Measurements from ENCODE around the gene TMEM187. TPM values are rescaled to one million over a fixed set of nuclear protein-coding genes. Genes with fewer than 3 reads are reported as not detected.

Gene TMEM187
- total RNA-seq, 2 experiments from 2014 or later, result 1.4 to 4.5 TPM

DNA sequence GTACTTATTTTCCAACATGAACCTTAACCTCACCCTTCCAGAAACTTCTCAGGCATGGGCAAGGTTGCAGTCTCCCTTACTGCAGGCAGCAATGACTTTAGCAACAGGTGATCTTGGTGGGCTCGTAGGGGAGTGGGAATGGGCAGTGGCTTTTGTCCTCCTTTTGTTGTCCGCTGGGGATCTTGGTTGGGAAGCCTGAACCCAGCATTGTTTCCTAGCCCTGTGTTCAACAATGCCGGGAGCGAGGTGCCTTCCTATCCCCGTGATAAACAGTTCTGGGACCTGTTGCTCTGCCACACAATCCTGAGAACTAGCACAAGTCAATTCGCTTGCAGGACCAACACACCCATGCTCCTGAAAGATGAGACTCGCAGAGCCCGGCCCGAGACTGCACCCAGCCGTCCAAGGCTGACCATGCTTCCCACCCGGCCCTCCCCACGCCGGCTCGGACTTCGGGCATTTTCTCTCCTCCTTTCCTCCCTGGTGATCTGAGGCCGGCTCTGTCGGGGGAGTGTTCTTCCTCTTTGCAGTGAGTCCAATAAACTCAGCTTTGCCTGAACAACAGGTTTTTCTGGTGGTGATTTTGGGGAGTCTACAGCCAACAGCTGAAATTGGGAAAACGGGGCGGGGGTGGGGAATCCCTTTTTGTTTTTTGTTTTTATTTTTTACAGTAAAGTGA lies 26.9 kb downstream of the TMEM187 start:
- Histone ChIP-seq H3K4me1 (ENCODE audit: insufficient read depth, low read length, poor library complexity, severe bottlenecking) (peaks cover 18% of the 10 kb centered on the region), H3K9me2 (ENCODE audit: insufficient read depth, low read length) (no peaks in the 10 kb centered on the region), H3K27ac (ENCODE audit: low read depth, low read length, poor library complexity, severe bottlenecking) (no peak overlapping the region), H3K9me3 (ENCODE audit: low read length) (no peaks in the 10 kb centered on the region), H4K20me1 (ENCODE audit: insufficient read depth, low read length) (no peaks in the 10 kb centered on the region), H3K36me3 (ENCODE audit: insufficient read depth, low read length) (no peaks in the 10 kb centered on the region), H3K4me2 (ENCODE audit: low read length) (no peak overlapping the region), H2AFZ (ENCODE audit: low read length) (no peak overlapping the region), H3K4me3 (ENCODE audit: low read depth, low read length, poor library complexity, severe bottlenecking) (no peak overlapping the region), H3K79me2 (ENCODE audit: insufficient read depth, low read depth, low read length) (no peaks in the 10 kb centered on the region)
- no TSS peak for BruUV-seq (replicated peaks)
- POLR2A ChIA-PET, result interaction anchor here (0.6 kb wide), 1 partner anchor 9 kb away, joined by 9 read pairs; no protein-coding TSS in a partner anchor
- intact Hi-C loops (cut with micrococcal nuclease; ENCODE audit: unreplicated experiment), result no loop called here
- no peak for DNase-seq (ENCODE audit: low spot score)
- TF ChIP-seq, protein P1, sequence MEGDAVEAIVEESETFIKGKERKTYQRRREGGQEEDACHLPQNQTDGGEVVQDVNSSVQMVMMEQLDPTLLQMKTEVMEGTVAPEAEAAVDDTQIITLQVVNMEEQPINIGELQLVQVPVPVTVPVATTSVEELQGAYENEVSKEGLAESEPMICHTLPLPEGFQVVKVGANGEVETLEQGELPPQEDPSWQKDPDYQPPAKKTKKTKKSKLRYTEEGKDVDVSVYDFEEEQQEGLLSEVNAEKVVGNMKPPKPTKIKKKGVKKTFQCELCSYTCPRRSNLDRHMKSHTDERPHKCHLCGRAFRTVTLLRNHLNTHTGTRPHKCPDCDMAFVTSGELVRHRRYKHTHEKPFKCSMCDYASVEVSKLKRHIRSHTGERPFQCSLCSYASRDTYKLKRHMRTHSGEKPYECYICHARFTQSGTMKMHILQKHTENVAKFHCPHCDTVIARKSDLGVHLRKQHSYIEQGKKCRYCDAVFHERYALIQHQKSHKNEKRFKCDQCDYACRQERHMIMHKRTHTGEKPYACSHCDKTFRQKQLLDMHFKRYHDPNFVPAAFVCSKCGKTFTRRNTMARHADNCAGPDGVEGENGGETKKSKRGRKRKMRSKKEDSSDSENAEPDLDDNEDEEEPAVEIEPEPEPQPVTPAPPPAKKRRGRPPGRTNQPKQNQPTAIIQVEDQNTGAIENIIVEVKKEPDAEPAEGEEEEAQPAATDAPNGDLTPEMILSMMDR (conservative IDR thresholded peaks at IDR 0.05; ENCODE audit: low read length), result no peak
- no peak for TF ChIP-seq EZH2phosphoT487 (IDR thresholded peaks at IDR 0.05; ENCODE audit: borderline replicate concordance, low read depth, low read length)
- CTCF ChIA-PET (ENCODE audit: unreplicated experiment), result no interaction called here

DNA sequence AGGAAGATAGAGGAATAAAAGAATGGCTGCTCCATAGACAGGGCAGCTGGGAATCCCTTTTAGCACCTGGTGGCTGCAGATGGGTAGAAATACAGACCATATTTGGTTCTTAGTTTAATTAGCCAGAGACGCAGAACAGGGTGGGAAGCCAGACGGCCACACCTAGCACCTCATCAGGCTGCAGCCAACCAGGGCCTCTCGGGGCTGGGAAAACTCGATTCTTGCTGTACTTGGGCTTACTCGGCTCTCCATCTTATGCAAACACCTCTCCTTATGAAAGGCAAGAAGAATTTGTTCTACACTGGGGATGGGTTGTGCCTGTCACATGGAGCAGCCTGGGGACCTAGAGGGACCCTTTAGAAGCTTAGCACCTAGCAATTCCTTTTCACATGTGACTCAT lies 27.5 kb downstream of the TMEM187 start:
- POLR2A ChIA-PET, result no interaction called here
- Histone ChIP-seq H3K9me2 (ENCODE audit: insufficient read depth, low read length) (no peaks in the 10 kb centered on the region), H3K4me3 (ENCODE audit: low read depth, low read length, poor library complexity, severe bottlenecking) (no peak overlapping the region), H3K9me3 (ENCODE audit: low read length) (no peaks in the 10 kb centered on the region), H3K27ac (ENCODE audit: low read depth, low read length, poor library complexity, severe bottlenecking) (no peak overlapping the region), H3K4me2 (ENCODE audit: low read length) (no peak overlapping the region), H3K4me1 (ENCODE audit: insufficient read depth, low read length, poor library complexity, severe bottlenecking) (peaks cover 19% of the 10 kb centered on the region), H3K36me3 (ENCODE audit: insufficient read depth, low read length) (no peaks in the 10 kb centered on the region), H2AFZ (ENCODE audit: low read length) (no peak overlapping the region), H3K79me2 (ENCODE audit: insufficient read depth, low read depth, low read length) (no peaks in the 10 kb centered on the region), H4K20me1 (ENCODE audit: insufficient read depth, low read length) (no peaks in the 10 kb centered on the region)
- TF ChIP-seq EZH2phosphoT487 (IDR thresholded peaks at IDR 0.05; ENCODE audit: borderline replicate concordance, low read depth, low read length), result no peak
- TF ChIP-seq, protein P1 (conservative IDR thresholded peaks at IDR 0.05; ENCODE audit: low read length), result no peak
- intact Hi-C loops (cut with micrococcal nuclease; ENCODE audit: unreplicated experiment), result no loop called here
- no TSS peak for BruUV-seq (replicated peaks)
- no peak for DNase-seq (ENCODE audit: low spot score)
- CTCF ChIA-PET (ENCODE audit: unreplicated experiment), result no interaction called here

DNA sequence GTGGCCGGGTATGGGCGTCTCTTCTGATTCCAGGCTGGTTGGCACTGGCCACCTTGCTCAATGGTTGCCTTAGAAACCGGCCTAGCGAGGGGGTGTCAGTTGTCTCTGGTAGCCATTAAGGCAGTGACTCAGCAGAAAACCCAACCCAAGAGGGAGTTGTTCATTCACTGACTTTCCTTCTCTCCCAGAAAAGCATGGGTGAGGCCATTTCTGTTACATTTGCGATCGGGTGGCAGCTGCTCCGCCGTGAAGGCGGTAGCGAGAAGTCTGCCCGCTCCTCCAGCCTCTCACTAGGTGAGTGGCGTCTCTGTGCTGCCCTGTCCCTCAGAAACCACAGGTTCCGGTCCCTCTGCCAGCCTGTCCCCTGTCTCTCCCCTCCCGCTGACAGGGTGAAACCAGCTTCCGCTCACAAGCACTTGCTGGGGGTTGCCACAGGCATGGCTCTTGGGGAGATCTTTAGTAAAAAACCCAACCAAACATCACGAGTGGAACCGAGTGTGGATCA lies 29.7 kb downstream of the TMEM187 start:
- TF ChIP-seq, protein P1 (conservative IDR thresholded peaks at IDR 0.05; ENCODE audit: low read length), result no peak
- no peak for TF ChIP-seq EZH2phosphoT487 (IDR thresholded peaks at IDR 0.05; ENCODE audit: borderline replicate concordance, low read depth, low read length)
- H3K4me1 ChIP-seq (ENCODE audit: insufficient read depth, low read length, poor library complexity, severe bottlenecking), result peaks cover 19% of the 10 kb centered on the region
- ChIA-PET CTCF (ENCODE audit: unreplicated experiment) (no interaction called here), POLR2A (interaction anchor here (0.6 kb wide), 1 partner anchor 968 kb away, joined by 4 read pairs; no protein-coding TSS in a partner anchor)
- H3K9me2 ChIP-seq (ENCODE audit: insufficient read depth, low read length), result no peaks in the 10 kb centered on the region
- H2AFZ ChIP-seq (ENCODE audit: low read length), result 0 out of 2 replicates have a peak overlapping the region, but pooled peaks have one; percentile 12
- H3K4me3 ChIP-seq (ENCODE audit: low read depth, low read length, poor library complexity, severe bottlenecking), result no peak overlapping the region
- no peak overlapping the region for H3K27ac ChIP-seq (ENCODE audit: low read depth, low read length, poor library complexity, severe bottlenecking)
- no peak for DNase-seq (ENCODE audit: low spot score)
- H4K20me1 ChIP-seq (ENCODE audit: insufficient read depth, low read length), result no peaks in the 10 kb centered on the region
- no peaks in the 10 kb centered on the region for H3K79me2 ChIP-seq (ENCODE audit: insufficient read depth, low read depth, low read length)
- H3K4me2 ChIP-seq (ENCODE audit: low read length), result peak overlapping the region; percentile 10; the same call in 1 of the 2 replicates
- intact Hi-C loops (cut with micrococcal nuclease; ENCODE audit: unreplicated experiment), result no loop called here
- no peaks in the 10 kb centered on the region for H3K9me3 ChIP-seq (ENCODE audit: low read length)
- no TSS peak for BruUV-seq (replicated peaks)
- H3K36me3 ChIP-seq (ENCODE audit: insufficient read depth, low read length), result no peaks in the 10 kb centered on the region
